Esophagus squamous epithelium (tissue), 4 donors: ENCODE measurements around the gene GGACT.

Experiments
- CTCF ChIP-seq, 6 experiments: fragments of 450-650 bp in 4 of 6; fragments of 200-600 bp in 2 of 6; sonication (generic) in 2 of 6; IDR thresholded peaks; one replicate each; pipeline ENCODE4 v1.5.1; 2016 to 2019; ENCODE audit warnings: antibody characterized with exemption in 6 of 6, mild to moderate bottlenecking in 4 of 6, moderate library complexity in 4 of 6
- POLR2A ChIP-seq, 4 donors: fragments of 450-650 bp; IDR thresholded peaks; one replicate each; pipeline ENCODE4 v1.6.1; 2017; ENCODE audit warnings: antibody characterized with exemption in 4 of 4, mild to moderate bottlenecking in 4 of 4, moderate library complexity in 3 of 4

GRCh38 chr13:100546713-100547405 is 41.7 kb downstream of the GGACT start:
- TF ChIP-seq CTCF (IDR thresholded peaks at IDR 0.05), result no peak
- TF ChIP-seq POLR2A (IDR thresholded peaks at IDR 0.05), result no peak
